Gastroesophageal sphincter (tissue), 3 donors: ENCODE data around the gene UAP1L1.

Experiments
- CTCF ChIP-seq, 4 experiments: fragments of 200-600 bp in 2 of 4; fragments of 450-650 bp in 2 of 4; sonication (generic) in 1 of 4; IDR thresholded peaks; one replicate each; pipeline ENCODE4 v1.5.1; 2017 to 2019; ENCODE audit warnings: antibody characterized with exemption in 4 of 4, mild to moderate bottlenecking in 2 of 4, moderate library complexity in 2 of 4
- EP300 ChIP-seq: sonication (generic); formaldehyde crosslinking; IDR thresholded peaks from one replicate; pipeline ENCODE4 v1.6.1; 2017; ENCODE audit warnings: antibody characterized with exemption, mild to moderate bottlenecking
- POLR2AphosphoS5 ChIP-seq: sonication (generic); formaldehyde crosslinking; IDR thresholded peaks from one replicate; pipeline ENCODE4 v1.6.1; 2017; ENCODE audit warnings: antibody characterized with exemption

DNA sequence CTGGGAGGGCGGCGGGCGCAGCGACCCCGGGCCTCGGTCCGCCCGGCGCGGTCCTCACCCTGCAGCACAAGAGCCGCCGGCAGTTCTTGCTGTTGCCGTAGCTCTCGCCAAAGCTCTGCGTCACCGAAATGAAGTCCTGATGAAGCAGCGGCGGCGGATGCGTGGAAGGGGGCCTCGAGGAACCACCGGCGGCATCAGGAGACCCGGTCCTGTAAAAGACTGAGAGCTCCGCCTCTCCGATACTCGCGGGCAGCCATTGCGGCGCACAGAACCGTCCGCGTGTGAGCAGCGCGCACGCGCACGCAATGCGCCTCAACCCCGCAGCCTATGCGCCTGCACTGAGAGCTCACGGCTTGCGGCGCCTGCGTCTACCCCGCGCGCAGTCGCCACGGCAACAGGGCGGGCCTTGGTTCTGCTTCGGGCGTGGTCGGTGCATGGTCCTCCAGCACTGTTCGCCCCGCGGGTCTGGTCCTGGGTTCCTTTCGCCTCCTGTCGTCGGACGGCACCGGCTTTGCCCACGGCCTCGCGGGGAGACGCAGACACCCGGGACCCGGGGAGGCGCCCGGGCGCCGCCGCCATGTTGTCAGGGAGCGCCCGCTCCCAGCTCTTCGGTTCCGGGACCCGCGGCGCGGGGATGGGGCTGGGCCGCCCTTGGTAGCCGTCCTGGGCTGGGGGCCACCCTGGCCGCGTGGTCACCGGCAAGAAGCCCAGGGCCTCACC lies 52.3 kb downstream of the UAP1L1 start:
- no peak for TF ChIP-seq EP300
- no peak for TF ChIP-seq CTCF (IDR thresholded peaks at IDR 0.05)
- TF ChIP-seq POLR2AphosphoS5: peak; percentile 38
